GM18499 (cell line): ENCODE results near the gene PDGFD.
"Not testable (repeated sequence)": the region's sequence is repeated elsewhere in the genome, so short reads cannot be mapped to it uniquely, and the experiment has no call there.

Source experiments
- ATAC-seq: cut with Tn5 transposase; IDR thresholded peaks from one replicate; pipeline ENCODE4 v1.9.1; 2021; ENCODE audit warnings: moderate number of reproducible peaks; ENCODE audit not compliant: insufficient read depth, unreplicated experiment

Gene PDGFD

GRCh38 chr11:104060004-104060794 is 103.7 kb downstream of the PDGFD start:
- no peak for ATAC-seq

GRCh38 chr11:104058680-104059079 is 105.3 kb downstream of the PDGFD start:
- no peak for ATAC-seq

DNA sequence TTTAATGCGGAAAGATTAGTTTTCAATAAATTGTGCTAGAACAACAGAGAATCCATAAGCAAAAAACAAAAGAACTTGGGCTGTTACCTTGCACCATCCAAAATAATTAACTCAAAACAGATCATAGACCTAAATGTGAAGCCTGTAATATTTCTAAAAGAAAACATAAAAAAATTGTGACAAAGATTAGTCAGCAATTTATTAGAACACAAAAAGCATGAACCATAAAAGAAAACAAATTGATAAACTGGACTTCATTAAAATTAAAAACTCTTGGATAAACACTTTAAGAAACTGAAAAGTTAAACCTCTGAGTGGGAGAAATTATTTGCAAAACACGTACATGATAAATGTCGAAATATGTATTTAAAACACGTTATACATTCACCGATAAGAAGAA is 106.0 kb downstream of the PDGFD start:
- no peak for ATAC-seq

DNA sequence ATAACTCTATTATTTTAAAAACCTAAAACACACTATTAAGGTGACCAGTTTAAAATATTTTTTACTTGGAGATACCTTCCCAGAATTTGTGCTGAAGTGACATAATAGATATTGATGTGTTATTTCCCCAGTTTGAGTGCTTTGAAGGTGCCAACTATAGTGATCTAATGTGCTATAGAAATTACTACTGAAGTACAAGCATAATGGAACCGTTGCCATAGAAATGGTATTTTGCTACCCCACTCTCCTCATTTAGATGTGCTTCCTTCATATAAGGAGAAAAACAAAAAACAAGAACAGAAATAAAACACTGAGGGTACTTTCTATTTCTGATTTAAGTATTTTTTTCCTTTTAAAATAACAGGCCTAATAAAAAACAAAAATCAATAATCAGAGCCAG is 108.4 kb downstream of the PDGFD start:
- no peak for ATAC-seq

GRCh38 chr11:104054911-104055529 is 108.9 kb downstream of the PDGFD start:
- no peak for ATAC-seq

DNA sequence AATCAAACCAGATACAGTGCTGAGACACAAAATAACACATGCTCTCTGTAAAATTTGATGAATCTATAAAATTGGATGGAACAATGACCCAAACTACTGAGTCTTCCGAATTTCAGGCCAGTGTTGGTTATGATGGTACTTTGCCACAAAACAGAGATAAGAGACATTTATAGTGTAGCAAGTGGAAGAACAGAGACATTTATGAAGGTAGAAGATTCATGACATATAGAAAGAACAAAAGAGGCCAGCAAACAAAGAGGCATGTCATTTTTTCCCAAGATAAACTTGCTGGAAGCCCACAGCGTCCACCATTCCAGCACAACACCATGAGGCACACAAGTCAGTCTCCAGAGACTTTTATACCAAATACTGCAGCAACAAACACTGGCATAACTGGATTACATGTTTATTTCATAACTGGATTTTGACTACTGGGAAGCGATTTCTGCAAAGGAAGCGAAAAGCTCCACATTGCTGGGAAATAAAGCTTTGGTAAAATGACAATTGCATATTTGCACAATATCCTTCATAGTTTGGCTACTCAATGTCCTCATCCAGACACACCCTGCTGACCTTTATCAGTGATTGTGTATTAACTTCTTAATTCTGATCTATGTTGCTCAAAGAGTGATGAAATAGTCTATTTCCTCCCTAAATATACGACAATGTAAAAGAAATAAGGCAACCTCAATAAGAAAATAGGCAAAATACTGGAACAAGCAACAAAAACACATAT is 110.0 kb downstream of the PDGFD start:
- no peak for ATAC-seq

- ATAC-seq, result no peak
These were observed 112.2 kb downstream of the PDGFD start for GRCh38 chr11:104051778-104052177.

DNA sequence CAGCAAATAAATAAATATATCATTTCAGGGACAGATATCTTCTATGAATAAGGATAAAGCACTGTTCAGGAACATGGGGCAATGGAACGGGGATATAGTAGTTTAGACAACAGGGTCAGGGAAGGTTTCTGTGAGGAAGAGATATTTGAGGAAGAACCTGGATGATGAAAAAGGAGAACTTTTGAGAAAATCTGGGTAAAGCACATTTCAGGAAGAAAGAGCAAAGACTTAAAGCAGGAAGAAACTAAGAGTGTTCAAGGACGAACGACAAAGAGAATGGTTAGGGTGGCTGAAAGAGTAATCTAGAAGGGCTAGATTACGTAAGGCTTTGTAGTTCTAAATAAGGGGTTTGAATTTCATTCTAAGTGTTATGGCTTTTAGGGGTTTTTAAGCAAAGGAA is 114.8 kb downstream of the PDGFD start:
- no peak for ATAC-seq

- ATAC-seq, result not testable (repeated sequence)
These were observed 117.1 kb downstream of the PDGFD start for GRCh38 chr11:104046858-104047257.

- no peak for ATAC-seq
These were observed 117.6 kb downstream of the PDGFD start for GRCh38 chr11:104046331-104046730.

- no peak for ATAC-seq
These were observed 120.2 kb downstream of the PDGFD start for GRCh38 chr11:104043678-104044239.

DNA sequence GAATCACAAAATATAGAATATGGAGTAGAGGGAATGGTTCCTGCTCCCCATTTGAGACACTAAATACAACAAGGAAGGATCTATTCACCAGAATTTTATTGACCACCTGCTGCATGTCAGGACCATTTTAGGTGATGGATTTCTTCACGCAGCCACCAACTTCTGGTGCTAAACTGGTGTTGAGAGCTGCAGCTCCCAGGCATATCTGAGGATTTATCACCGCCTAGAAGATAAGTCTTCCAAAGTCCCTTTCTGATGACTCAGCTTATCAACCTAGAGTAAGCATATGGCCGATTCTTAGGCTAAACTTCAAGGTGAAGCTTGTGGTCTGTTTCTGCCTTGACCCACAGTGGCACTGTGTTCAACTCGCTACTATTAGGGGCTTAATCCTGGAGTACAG is 120.8 kb downstream of the PDGFD start:
- ATAC-seq, result no peak

- ATAC-seq, result no peak
These were observed 122.2 kb downstream of the PDGFD start for GRCh38 chr11:104041792-104042191.

DNA sequence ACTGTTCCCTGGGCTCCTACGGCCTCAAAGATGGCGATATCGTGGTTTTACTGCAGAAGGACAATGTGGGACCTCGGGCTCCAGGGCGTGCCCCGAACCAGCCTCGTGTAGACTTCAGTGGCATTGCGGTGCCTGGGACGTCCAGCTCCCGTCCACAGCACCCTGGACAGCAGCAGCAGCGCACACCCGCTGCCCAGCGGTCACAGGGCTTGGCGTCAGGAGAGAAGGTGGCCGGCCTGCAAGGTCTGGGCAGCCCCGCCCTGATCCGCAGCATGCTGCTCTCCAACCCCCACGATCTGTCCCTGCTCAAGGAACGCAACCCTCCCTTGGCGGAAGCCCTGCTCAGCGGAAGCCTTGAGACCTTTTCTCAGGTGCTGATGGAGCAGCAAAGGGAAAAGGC is 127.0 kb downstream of the PDGFD start:
- ATAC-seq, result no peak

GRCh38 chr11:104036588-104036987 is 127.4 kb downstream of the PDGFD start, which contains the start of gene DDI1:
Gene DDI1, plus strand, starts transcription at chr11:104036640. Its CDS starts 183 bp downstream, at chr11:104036823.
- ATAC-seq, result no peak

DNA sequence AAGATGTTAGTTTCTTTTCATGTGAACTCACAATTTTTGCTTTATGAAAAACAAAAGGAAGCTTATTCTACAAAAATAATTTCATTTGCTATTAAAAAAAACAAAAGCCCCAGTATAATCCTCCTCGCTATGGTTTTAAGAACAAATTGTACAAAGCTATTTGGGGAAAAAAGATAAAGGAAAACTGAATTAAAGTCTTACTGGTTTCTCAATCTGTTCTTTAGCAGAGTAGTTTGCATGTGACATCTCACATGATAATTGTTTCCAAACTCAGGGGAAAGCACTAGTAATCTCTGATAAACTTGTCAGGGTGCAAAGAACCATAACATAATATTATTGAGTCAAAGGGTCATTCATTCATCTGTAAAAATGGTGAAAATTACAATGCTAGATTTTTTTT is 130.4 kb downstream of the PDGFD start:
- ATAC-seq, result no peak

DNA sequence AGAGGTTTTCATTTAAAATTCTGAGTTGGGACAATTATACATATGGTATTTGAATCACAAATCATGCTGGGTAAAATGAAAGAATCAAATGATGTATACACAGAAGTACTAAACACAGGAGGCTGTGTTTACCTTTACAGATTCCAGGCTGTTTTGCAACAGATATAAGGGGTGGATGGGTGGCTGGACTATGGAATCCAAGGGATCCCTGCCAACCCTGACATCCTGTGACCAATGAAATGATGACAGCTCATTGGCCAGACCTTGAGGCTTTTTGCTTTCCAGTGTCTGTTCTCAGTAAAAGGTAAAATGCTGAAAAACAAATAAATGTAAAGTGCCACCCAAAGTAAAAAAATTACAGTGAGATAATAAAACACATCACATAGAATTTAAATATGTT is 130.8 kb downstream of the PDGFD start:
- ATAC-seq, result no peak

- no peak for ATAC-seq
These were observed 135.3 kb downstream of the PDGFD start for GRCh38 chr11:104028476-104029263.

DNA sequence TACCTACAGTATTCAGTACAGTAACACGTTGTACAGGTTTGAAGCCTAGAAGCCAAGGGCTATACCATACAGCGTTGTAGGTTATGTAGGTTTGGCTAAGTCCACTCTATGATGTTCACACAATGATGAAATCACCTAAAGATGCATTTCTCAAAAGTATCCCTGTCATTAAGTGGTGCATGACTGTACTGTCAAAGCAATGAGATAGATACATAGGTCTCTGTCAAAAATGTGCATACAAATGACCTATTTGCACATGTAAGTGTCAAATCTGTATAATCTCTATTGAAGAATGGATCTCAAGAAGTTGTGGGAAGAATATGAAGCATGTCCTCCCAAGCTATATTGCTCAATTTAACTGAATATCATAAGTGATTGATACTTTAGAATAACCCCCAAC is 139.4 kb downstream of the PDGFD start:
- ATAC-seq, result no peak
